GM21717 (cell line): ENCODE measurements around the gene CDH5.
"Not testable (repeated sequence)": the region's sequence is repeated elsewhere in the genome, so short reads cannot be mapped to it uniquely, and the experiment has no call there.

ENCODE experiments used
- ATAC-seq: cut with Tn5 transposase; IDR thresholded peaks from one replicate; pipeline ENCODE4 v1.9.1; 2021; ENCODE audit warnings: mild to moderate bottlenecking, moderate library complexity; ENCODE audit not compliant: unreplicated experiment

CDH5 gene

DNA sequence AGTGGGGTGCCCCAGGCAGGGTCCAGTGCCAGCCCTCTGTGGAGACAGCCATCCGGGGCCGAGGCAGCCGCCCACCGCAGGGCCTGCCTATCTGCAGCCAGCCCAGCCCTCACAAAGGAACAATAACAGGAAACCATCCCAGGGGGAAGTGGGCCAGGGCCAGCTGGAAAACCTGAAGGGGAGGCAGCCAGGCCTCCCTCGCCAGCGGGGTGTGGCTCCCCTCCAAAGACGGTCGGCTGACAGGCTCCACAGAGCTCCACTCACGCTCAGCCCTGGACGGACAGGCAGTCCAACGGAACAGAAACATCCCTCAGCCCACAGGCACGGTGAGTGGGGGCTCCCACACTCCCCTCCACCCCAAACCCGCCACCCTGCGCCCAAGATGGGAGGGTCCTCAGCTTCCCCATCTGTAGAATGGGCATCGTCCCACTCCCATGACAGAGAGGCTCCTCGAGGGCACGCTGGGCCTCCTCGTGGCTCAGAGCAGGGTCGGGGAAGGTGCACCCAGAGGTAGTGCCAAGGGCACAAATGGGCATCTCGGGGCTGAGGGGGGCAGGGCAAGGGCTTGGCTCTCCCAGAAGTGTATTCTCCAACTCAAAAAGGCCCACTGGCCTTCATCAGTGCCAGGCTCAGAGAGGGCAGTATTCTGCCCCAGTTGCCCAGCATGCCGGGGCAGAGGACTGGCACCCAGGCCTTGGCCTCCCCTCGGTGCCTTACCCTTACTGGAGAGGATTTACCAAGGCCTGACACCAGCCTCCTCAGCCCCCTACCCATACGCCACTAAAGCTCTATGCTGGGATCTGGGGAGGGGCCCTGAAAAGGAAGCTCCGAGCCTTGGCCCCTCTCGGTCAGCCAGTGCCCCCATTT, at the start of gene CDH5:
CDH5 (plus strand) TSS at position 259 of the 867 bp plus-strand sequence. CDS start 12,647 bp downstream, outside the sequence.
- no peak for ATAC-seq

DNA sequence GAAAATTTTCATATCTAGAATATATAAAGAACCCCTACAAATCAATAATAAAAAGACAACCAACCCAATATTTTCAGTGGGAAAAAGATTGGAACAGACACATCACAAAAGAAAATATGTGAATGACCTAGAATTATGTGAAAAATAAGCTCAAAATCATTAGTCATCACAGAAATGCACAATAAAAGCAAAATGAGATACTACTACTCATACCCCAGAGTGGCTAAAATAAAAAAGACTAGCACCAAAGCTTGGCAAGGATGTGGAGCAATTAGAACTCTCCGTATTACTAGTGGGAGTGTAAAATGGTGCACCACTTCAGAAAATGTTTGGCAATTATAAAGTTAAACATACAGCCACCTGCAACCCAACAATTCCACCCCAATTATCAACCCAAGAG, 48.0 kb upstream of the CDH5 start:
- ATAC-seq = no peak

DNA sequence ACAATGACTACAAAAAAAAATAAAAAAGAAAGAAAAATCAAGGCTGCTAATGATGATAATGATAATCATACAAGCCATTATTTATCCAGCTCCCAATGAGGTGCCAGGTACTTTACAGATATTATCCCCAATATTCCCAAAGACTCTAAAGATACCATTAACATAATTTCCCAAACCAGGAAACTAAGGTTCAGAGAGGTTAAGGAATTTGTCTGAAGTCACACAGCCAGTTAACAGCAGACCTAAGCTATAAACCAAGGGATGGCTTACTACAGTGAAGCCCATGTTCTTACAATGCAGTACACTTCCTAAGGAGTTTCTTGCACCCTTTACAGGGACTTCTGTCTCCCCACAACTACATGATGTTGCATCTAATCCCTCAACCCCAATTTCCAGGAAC, 45.7 kb upstream of the CDH5 start:
- no peak for ATAC-seq

GRCh38 chr16:66322174-66322573, 44.3 kb upstream of the CDH5 start:
- ATAC-seq = no peak

DNA sequence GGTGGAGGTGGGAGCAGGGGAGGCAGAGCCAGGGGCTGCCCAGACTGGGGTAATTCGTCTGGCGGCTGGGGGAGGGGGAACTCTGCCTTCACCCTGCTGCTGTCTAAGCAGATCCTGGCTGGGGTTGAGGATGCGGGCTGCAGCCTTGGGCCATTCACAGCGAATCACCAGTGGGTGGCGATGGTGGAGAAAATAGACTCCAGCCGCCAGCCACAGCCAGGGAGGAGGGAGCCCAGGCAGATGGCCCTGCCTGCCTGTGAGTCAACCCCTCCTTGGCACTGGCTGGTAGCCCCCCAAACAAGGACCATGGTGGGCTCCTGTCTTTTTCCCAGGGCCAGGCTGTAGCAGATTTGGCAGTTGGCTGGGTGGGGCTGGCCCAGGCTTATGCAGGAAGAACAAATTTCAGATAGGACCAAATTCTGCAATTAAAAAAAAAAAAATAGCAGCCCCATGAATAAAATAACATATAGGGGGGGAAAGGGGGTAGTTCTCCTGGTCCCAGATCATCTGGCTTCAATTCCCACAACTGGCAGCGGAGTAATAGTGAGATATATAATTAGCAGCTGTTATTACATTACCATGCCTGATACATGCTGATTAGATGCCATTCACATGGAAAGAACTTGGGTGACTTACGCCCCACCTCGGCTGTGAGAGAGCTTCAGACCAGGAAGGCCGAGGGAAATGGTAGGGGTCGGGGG, 41.5 kb upstream of the CDH5 start:
- ATAC-seq = no peak

DNA sequence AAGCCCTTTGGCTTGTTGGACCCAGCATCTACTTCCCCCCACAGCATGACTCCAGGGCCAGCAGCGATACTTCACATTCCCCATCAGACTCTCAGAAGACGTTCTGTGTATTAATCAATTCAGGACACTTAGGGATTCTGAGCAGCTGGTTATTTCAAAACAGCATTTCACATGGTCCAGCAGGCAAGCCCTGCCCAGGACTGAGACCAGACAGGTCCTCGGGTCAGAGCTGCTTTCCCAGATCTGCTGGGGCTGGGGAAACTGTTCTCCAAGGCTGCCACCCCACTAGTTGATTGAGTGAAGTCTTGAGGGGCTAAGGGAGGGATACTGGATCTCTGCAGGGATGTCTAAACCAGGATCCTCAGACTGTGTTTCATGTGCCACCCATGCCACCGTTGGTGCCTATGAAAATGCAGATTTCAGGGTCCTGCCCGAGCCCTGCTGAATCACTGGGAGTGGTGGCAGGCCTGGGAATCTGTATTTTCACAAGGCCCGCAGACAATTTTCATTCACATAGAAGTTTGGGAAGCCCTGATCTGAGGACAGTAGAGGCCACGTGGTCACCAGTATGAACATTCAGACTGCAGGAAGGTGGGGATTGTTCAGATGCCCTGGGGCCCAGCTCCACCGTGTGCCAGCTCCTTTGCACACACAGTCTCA, 40.6 kb upstream of the CDH5 start:
- ATAC-seq = no peak

DNA sequence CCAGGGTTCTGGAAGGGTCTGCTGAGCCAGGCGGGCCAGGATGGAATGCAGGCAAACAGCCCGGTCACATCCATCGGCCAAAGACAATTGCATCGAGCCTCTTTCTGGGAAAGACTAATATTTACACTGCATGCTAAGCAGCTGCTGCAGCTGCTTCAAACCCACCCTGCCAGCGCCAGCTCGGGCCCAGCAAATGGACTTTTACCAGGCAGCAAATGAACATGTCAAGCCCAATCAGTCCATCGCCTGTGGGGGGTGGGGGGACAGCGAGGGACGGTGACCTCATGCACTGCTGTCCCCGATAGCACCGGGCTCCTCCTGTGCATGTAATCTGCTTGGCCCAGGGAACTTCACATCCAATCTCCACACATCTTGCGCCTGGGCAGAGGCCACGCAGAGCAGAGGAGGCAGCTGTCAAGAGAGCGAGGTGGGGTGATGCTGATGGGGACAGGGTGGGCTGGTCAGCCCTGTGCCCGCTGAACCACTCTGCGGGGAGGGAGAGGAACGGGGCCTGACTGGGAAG, 39.4 kb upstream of the CDH5 start:
- no peak for ATAC-seq

- ATAC-seq = no peak
Measured at GRCh38 chr16:66328282-66328681, 38.2 kb upstream of the CDH5 start.

- ATAC-seq = not testable (repeated sequence)
Measured at GRCh38 chr16:66331464-66331863, 35.0 kb upstream of the CDH5 start.

- no peak for ATAC-seq
Measured at GRCh38 chr16:66332634-66333610, 33.6 kb upstream of the CDH5 start.

DNA sequence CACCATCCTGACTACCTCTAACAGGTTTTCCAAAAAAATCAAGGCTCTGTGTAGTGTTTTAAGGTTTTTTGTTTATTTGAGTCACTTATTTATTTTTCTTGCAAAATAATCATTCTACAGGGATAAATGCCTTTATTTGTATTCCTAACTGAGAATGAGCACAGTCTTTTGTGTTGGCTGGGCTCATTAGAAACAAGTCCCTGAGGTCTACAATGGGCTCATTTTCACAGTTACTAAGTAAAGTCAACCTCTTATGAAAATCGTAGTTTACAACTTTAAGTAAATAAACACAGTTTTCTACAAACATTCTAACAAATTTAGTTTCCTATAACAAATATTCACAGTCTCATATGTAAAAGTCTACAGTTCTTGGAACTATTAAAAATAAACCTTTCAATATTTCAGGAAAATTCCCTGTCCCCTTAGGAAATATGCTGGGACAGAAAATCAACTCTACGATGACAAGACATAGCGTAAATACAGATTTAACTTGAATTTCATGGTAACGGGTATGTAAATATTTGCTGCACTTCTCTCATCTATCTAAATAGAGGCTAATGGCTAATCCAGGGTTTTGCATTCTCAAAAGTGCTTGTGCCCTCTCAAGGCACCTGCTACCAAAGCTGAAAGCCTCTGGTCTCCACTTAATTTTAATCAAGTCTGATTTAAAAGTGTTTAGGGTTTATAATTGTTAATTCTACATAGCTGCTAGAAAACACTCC, 31.5 kb upstream of the CDH5 start:
- no peak for ATAC-seq

GRCh38 chr16:66335704-66336329, 30.7 kb upstream of the CDH5 start:
- ATAC-seq = no peak

- no peak for ATAC-seq
Measured at GRCh38 chr16:66337463-66338188, 28.9 kb upstream of the CDH5 start.

DNA sequence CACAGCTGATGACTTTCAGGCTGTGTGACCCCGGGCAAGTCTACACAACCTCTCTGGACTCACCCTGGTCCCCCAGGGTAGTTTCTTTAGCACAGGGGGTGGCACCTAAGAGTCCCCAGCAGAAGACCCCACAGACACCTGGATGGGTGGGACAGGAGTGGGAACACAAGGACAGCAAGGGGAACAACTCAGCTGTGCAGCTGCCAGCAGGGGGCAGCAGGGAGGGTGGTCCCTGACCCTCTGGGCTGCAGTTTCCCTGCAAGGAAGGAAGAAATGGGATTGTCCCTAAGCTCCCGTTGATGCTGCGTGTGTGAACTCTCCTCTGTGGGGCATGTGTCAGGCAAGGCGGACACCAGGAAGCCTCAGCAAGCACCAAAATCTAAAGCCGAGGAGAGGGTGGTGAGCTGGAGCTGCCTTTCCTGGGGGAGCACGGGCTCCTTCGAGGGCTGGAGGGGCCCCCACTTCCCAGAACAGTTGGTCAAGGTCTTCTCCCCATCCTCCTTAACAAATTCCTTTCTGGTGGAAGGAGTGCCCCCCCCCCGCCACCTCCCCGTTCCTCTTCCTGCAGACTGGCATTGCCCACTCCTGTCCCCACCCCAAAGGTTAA, 24.1 kb upstream of the CDH5 start:
- no peak for ATAC-seq

DNA sequence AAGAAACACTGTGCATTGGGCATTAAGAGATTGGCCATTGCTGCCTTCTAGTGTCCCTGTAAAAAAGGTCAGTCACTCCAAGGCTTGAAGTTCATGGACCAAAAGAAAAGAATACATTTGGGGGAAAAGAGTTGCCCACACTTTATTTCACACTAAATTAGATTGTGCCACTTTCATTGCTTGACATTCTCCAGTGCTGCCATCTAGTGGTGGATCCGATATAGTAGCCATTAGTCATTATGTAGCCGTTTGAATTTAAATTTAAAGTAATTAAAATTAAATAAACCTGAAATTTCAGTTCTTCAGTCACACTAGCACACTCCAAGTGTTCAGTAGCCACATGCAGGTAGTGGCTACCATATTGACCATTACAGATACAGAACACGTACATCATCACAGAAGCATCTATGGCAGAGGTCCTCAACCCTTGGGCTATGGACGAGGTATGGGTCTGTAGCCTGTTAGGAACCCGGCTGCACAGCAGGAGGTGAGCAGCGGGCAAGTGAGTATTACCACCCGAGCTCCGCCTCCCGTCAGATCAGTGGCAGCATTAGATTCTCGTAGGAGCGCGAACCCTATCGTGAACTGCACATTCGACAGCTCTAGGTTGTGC, 21.9 kb upstream of the CDH5 start:
- no peak for ATAC-seq

GRCh38 chr16:66346221-66346620, 20.3 kb upstream of the CDH5 start:
- ATAC-seq = no peak

DNA sequence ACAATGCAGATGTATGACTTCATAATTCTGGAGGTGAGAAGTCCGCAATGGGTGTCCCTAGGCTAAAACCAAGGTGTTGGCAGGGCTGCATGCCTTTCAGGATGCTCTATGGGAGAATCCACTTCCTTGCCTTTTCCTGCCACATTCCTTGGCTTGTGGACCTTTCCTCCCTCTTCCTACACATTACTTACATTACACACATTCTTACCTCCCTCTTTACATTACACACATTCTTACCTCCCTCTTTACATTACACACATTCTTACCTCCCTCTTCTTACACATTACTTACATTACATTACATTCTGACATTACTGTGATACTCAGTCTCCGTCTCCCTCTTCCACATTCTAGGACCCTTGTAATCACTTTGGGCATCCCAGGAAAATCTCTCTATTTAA, 14.2 kb upstream of the CDH5 start:
- ATAC-seq = no peak

DNA sequence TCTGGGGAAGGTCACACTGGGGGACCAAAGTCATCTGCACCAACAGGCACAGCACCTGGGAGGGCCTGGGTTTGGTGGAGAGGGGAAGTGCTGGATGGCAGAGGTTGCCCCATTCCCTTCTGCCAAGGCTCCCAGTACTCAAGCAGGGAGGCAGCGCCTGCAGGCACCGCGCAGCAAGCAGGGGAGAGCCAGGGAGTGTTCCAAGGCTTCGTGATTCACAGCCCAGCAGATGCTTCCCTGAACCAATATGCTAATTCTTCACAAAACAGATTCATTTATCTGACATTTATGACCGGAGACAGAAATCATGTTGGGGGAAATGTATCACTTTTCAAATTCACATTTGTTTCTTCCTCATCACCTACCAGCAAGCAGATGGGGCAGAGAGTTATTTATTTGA, 13.4 kb upstream of the CDH5 start:
- ATAC-seq = no peak
